Measurements from ENCODE around the gene TPTE2. TPM values are rescaled to one million over a fixed set of nuclear protein-coding genes. Genes with fewer than 3 reads are reported as not detected.

Gene TPTE2
- total RNA-seq, 6 experiments from 2014 or later, result 0.09 TPM; not detected in 5

- H3K36me3 Mint-ChIP-seq (ENCODE audit: low read depth), result peaks cover 5% of the 10 kb centered on the region; the same call in 1 of the 2 replicates
- H3K27me3 Mint-ChIP-seq (ENCODE audit: insufficient read depth), result no peaks in the 10 kb centered on the region
- no peak for DNase-seq
- H3K9me3 Mint-ChIP-seq, result no peaks in the 10 kb centered on the region
- H3K27ac Mint-ChIP-seq, result peak overlapping the region; percentile 46
- H3K4me3 Mint-ChIP-seq, result peak overlapping the region; percentile 84
- TF ChIP-seq CTCF (IDR thresholded peaks at IDR 0.05), result peak; percentile 58
- peaks cover 46% of the 10 kb centered on the region for H3K4me1 Mint-ChIP-seq (ENCODE audit: low read depth)
Measured at GRCh38 chr13:19601749-19602725, 40.7 kb upstream of the TPTE2 start.

GRCh38 chr13:19597523-19597922 lies 36.2 kb upstream of the TPTE2 start:
- Mint-ChIP-seq H3K9me3 (no peaks in the 10 kb centered on the region), H3K36me3 (ENCODE audit: low read depth) (no peaks in the 10 kb centered on the region), H3K27ac (peak overlapping the region; percentile 76), H3K27me3 (ENCODE audit: insufficient read depth) (peaks cover 3% of the 10 kb centered on the region), H3K4me3 (peak overlapping the region; percentile 73), H3K4me1 (ENCODE audit: low read depth) (peaks cover 34% of the 10 kb centered on the region)
- peak; percentile 83 for DNase-seq
- TF ChIP-seq CTCF (IDR thresholded peaks at IDR 0.05), result no peak

GRCh38 chr13:19596960-19597361 lies 35.6 kb upstream of the TPTE2 start:
- peak overlapping the region; percentile 73 for H3K4me3 Mint-ChIP-seq
- no peaks in the 10 kb centered on the region for H3K36me3 Mint-ChIP-seq (ENCODE audit: low read depth)
- no peak for TF ChIP-seq CTCF (IDR thresholded peaks at IDR 0.05)
- H3K27ac Mint-ChIP-seq, result peak overlapping the region; percentile 76
- H3K27me3 Mint-ChIP-seq (ENCODE audit: insufficient read depth), result peaks cover 3% of the 10 kb centered on the region
- H3K9me3 Mint-ChIP-seq, result no peaks in the 10 kb centered on the region
- H3K4me1 Mint-ChIP-seq (ENCODE audit: low read depth), result peaks cover 34% of the 10 kb centered on the region
- DNase-seq, result peak; percentile 38

GRCh38 chr13:19596086-19596485 lies 34.8 kb upstream of the TPTE2 start:
- TF ChIP-seq CTCF (IDR thresholded peaks at IDR 0.05), result no peak
- no peak overlapping the region for H3K27ac Mint-ChIP-seq
- H3K27me3 Mint-ChIP-seq (ENCODE audit: insufficient read depth), result peaks cover 3% of the 10 kb centered on the region
- no peak overlapping the region for H3K4me3 Mint-ChIP-seq
- no peaks in the 10 kb centered on the region for H3K36me3 Mint-ChIP-seq (ENCODE audit: low read depth)
- no peaks in the 10 kb centered on the region for H3K9me3 Mint-ChIP-seq
- peaks cover 34% of the 10 kb centered on the region for H3K4me1 Mint-ChIP-seq (ENCODE audit: low read depth)
- no peak for DNase-seq

GRCh38 chr13:19592657-19593180 lies 31.4 kb upstream of the TPTE2 start:
- H3K27ac Mint-ChIP-seq, result no peak overlapping the region
- no peak overlapping the region for H3K4me3 Mint-ChIP-seq
- H3K27me3 Mint-ChIP-seq (ENCODE audit: insufficient read depth), result peaks cover 3% of the 10 kb centered on the region
- H3K4me1 Mint-ChIP-seq (ENCODE audit: low read depth), result peaks cover 42% of the 10 kb centered on the region
- DNase-seq, result no peak
- TF ChIP-seq CTCF (IDR thresholded peaks at IDR 0.05), result no peak
- no peaks in the 10 kb centered on the region for H3K36me3 Mint-ChIP-seq (ENCODE audit: low read depth)
- no peaks in the 10 kb centered on the region for H3K9me3 Mint-ChIP-seq

Data from HFFc6 (cell line).